ENCODE data around the gene ST14.

GRCh38 chr11:130237282-130238006 lies 77.9 kb downstream of the ST14 start:
- TF ChIP-seq CTCF (IDR thresholded peaks at IDR 0.05; ENCODE audit: extremely low read depth in 1 of 2, insufficient read depth in 1 of 2, low read depth in 1 of 2, low read length in 2 of 2) (no peak), POLR2AphosphoS5 (IDR thresholded peaks at IDR 0.05; ENCODE audit: insufficient read depth, low read depth, low read length) (no peak), POLR2A (IDR thresholded peaks at IDR 0.05; ENCODE audit: low read depth, low read length) (no peak), EZH2 (IDR thresholded peaks at IDR 0.05; ENCODE audit: borderline replicate concordance, low read depth, low read length, severe bottlenecking) (no peak)
